ENCODE measurements around the gene SLC19A1. TPM values are rescaled to one million over a fixed set of nuclear protein-coding genes. Genes with fewer than 3 reads are reported as not detected.

SLC19A1 gene
- total and polyA plus RNA-seq, 10 donors: 7.5 to 52.8 (median 32.4) TPM

GRCh38 chr21:45557616-45558043 lies 15.4 kb upstream of the SLC19A1 start:
- DNase-seq: peak; percentile 74
- Histone ChIP-seq H3K4me3 (no peak overlapping the region), H3K36me3 (no peaks in the 10 kb centered on the region), H3K9me3 (no peaks in the 10 kb centered on the region), H3K27ac (no peak overlapping the region), H3K4me1 (peaks cover 5 to 24% (median 20%) of the 10 kb centered on the region in 6 donors), H3K27me3 (replicated peaks in 1 of 7) (peaks cover 0 to 16% (median 0%) of the 10 kb centered on the region in 7 donors)
- no peak for TF ChIP-seq CTCF (IDR thresholded peaks at IDR 0.05 in 8 of 11, conservative IDR thresholded peaks at IDR 0.05 in 3 of 11)
- no peak for TF ChIP-seq POLR2A (IDR thresholded peaks at IDR 0.05)
- no peak for TF ChIP-seq POLR2AphosphoS5 (IDR thresholded peaks at IDR 0.05)
- intact Hi-C loops (cut with DNase I; ENCODE audit: low total_unique reads): no loop called here
- WGBS, 5 donors: 87 to 93% (median 88%) methylated on average over 3 to 14 of the region's 14 CpGs

- Histone ChIP-seq H3K4me3 (no peak overlapping the region), H3K4me1 (peaks cover 12 to 31% (median 28%) of the 10 kb centered on the region in 6 donors), H3K36me3 (no peaks in the 10 kb centered on the region), H3K27ac (peak overlapping the region in 3 of 8 donors; percentile 92 to 94 (median 93)), H3K9me3 (no peaks in the 10 kb centered on the region), H3K27me3 (replicated peaks in 1 of 7) (peaks cover 0 to 12% (median 0%) of the 10 kb centered on the region in 7 donors)
- TF ChIP-seq POLR2A (IDR thresholded peaks at IDR 0.05): no peak
- TF ChIP-seq CTCF (IDR thresholded peaks at IDR 0.05 in 8 of 11, conservative IDR thresholded peaks at IDR 0.05 in 3 of 11): no peak
- intact Hi-C loops (cut with DNase I; ENCODE audit: low total_unique reads): no loop called here
- peak; percentile 84 for DNase-seq
- WGBS, 5 donors: 78 to 85% (median 83%) methylated on average over 15 to 33 of the region's 33 CpGs
Measured at GRCh38 chr21:45556645-45557615, 14.7 kb upstream of the SLC19A1 start.

GRCh38 chr21:45556302-45556644 lies 14.0 kb upstream of the SLC19A1 start:
- Histone ChIP-seq H3K4me1 (peaks cover 18 to 37% (median 34%) of the 10 kb centered on the region in 6 donors), H3K4me3 (peak overlapping the region in 5 of 8 donors; percentile 53 to 79 (median 64)), H3K36me3 (no peaks in the 10 kb centered on the region), H3K9me3 (no peaks in the 10 kb centered on the region), H3K27ac (peak overlapping the region; percentile 68 to 94 (median 86)), H3K27me3 (replicated peaks in 1 of 7) (peaks cover 0 to 12% (median 0%) of the 10 kb centered on the region in 7 donors)
- 44 to 67% (median 54%) methylated on average over 12 of the region's 12 CpGs for WGBS, 5 donors
- intact Hi-C loops (cut with DNase I; ENCODE audit: low total_unique reads): no loop called here
- no peak for DNase-seq
- no peak for TF ChIP-seq POLR2A (IDR thresholded peaks at IDR 0.05)
- peak in 1 of 11 experiments; percentile 40 for TF ChIP-seq CTCF (IDR thresholded peaks at IDR 0.05 in 8 of 11, conservative IDR thresholded peaks at IDR 0.05 in 3 of 11)
